T-helper 2 cell treated with Interferon-gamma antibody and Interleukin-4, amounts not matched to agents 100 ng/mL and 5 ng/mL, for 36 hours (primary cell): Measurements from ENCODE around the gene TMEM238. TPM values are rescaled to one million over a fixed set of nuclear protein-coding genes. Genes with fewer than 3 reads are reported as not detected.
"Not testable (repeated sequence)": the region's sequence is repeated elsewhere in the genome, so short reads cannot be mapped to it uniquely, and the experiment has no call there.

Experiments used
- intact Hi-C: fragments of 100-400 bp; cut with micrococcal nuclease; formaldehyde crosslinking; loops from one replicate; pipeline ENCODE4 v1.15.1; 2023
- total RNA-seq: library from RNA; stranded (reverse); gene quantifications from 2 replicates; pipeline ENCODE4 v1.2.3, GENCODE V29; 2022

TMEM238 gene
- total RNA-seq, 1 donor from 2014 or later: 11.7 TPM

GRCh38 chr19:55405638-55406037, 21.5 kb upstream of the TMEM238 start:
- intact Hi-C loops: loop anchor here (5.0 kb wide), 2 partner anchors 103 to 288 kb away; partner anchors contain the start of gene PPP1R12C

GRCh38 chr19:55402509-55402908, 18.4 kb upstream of the TMEM238 start:
- intact Hi-C loops: no loop called here

- intact Hi-C loops: not testable (repeated sequence)
These were observed 17.3 kb upstream of the TMEM238 start for GRCh38 chr19:55401390-55401789.

DNA sequence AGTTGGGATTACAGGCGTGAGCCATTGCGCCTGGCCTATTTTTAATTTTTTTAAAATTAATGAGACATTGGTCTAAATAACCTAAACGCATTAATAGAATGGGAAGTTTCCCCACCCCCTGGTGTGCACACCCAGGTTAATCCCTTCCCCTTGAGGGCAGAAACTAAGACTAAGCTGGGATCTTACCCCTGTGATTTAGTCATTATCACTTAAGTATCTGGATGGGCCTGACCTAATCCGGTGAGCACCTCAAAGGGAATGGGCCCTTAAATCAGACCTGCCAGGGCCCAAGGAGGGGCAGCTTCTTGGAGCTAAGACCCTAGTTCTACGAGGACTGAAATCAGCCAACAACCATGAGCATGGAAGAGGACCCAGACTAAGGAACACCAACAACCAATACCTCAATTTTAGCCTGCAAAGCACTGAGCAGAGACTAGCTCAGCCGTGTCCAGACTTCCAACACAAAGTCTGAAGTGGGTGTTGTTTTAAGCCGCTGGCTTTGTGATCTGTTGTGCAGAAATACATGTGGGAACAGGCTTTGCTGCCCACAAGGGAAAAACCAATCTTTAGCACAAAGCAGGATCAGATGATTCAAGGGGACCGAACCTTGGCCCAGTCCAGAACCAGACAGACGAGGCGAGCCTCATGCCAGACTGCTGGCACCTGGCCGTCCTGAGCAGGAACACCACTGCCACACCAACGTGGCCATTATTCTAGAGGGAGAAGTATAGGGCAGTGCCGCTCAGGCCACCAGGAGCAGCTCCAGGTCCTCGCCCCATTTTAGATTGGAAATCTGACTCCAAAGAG, 16.4 kb upstream of the TMEM238 start:
- intact Hi-C loops: no loop called here

- intact Hi-C loops: no loop called here
These were observed 14.3 kb upstream of the TMEM238 start for GRCh38 chr19:55398200-55398925.

DNA sequence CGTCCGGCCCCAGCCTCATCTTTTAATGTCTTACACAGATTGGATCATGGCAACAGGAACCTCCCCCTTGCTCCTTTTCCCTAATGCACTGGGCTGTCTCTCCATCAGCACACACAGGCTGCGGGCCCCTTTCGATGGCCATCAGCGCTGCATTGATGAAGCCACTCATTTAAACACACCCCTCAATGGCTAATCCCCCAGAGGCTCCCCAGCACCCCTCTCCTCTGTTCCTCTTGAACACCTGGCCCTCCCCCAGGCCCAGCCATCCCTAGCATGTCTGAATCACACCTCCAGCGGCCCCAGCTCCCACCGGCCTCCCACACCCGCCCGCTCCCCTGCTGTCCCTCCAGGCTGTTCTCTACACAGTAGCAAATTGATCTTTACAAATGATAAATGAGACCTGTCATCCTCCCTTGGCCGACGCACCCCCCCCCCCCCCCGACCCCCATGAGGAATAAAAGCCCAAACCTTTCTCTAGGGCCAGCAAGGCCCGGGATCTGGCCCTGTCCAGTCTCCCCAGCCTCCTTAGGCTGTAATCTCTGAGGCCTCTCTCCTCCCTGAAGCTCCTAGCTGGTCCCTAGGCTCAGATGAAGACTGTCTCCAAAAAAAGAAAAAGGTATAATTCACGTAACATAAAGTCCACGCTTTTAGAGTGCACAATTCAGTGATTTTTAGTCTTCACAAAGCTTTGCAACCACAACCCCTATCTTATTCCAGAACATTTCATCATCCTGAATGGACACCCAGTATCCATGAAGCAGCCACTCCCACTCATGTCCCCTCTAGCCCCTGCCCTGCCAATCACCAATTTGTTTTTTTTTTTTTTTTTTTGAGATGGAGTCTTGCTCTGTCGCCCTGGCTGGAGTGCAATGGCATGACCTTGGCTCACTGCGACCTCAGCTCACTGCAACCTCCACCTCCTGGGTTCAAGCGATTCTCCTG, 9.0 kb upstream of the TMEM238 start:
- intact Hi-C loops: no loop called here

DNA sequence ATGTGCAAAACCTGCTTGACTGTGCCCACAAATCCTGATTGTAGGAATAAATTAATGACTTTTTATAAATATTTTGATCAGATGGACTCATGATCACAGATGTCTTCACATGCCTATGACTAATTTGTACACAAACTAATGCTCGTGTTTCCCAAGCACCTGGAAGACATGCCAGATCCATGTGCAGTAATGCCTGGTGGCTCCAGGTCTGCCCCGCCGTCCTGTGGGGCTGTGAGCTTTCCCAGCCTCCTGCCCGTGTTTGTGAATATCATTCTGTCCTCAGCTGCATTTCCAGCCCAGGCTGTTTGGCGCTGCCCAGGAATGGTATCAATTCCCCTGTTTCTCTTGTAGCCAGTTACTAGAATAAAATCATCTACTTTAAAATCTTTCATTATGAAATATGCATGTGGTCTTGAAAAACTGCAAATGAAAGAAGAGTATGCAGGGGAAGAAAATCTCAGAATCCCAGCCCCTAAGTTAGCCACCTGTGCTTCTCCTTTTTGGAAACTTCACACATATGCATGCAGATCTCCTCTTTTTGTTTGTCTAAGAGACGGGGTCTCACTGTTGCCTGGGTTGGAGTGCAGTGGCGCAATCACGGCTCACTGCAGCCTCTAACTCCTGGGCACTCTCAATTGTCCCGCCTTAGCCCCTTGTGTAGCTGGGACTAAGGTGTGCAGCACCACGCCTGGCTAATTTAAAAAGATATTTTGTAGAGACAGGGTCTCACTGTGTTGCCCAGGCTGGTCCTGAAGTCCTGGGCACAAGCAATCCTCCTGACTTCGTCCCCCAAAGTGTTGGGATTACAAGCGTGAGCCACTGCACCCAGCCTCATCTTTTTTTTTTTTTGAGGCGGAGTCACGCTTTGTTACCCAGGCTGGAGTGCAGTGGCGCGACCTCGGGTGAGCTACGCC, 7.9 kb upstream of the TMEM238 start:
- intact Hi-C loops: no loop called here

DNA sequence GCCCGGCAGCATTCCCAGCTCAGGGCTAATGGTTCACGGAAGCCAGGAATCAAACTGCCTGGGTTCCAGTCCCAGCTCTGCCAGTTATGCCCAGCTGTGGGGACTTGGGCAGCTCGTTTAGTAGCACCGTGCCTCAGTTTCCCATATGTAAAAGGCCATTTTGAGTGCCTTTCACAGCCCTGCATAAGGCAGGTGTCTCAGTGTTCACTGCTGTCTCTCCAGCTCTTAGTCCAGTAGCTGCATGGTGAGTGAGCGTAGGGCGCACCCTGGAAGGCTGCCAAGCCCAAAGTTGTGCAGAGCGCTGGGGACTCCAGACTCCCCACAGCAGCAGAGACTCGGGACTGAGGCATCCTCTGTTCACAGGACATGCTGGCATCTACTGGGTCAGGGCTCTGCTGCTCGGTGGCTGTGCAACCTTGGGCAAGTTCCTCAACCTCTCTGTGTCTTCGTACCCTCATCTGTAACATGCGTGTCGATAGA, 7.1 kb upstream of the TMEM238 start:
- intact Hi-C loops: no loop called here

- intact Hi-C loops: no loop called here
These were observed 6.4 kb upstream of the TMEM238 start for GRCh38 chr19:55390461-55390880.

DNA sequence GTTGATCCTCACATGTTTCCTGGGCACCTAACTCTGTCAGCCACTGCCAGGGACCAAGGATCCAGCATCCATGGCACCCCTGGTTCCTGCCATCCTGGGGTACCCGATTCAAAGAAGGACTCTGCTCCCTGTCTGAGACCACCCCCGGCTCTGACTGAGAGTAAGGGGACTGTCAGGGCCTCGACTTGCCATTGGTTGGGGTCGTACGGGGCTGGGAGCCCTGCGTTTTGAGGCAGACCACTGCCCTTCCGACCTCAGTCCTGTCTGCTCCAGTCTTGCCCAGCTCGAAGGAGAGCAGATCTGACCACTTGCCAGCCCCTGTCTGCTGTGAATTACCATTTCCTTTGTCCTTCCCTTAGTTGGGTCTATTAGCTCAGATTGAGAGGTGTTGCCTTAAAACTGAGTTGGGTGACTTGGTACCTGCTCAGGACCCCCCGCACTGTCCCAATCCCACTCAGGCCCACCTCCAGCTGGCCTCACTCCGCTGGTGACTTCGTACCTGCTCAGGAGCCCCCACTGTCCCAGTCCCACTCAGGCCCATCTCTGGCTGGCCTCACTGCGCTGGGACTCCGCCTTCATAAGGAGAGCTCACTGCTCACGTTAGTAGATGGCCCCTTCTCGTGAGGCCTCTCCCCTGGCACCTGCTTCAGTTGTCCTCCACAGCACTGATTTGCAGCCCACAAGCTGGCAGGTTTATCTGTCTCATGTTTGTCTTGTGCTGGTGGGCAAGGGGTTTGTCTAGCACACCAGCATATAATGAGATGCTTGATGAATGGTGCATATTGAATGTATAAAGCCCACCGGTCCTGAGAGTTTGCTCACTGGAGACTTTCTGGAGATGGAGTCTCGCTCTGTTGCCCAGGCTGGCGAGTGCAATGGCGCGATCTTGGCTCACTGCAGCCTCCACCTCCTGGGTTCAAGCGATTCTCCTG, 5.6 kb upstream of the TMEM238 start:
- intact Hi-C loops: loop anchor here (5.0 to 10.0 kb wide), 2 partner anchors 73 to 245 kb away; partner anchors contain the start of genes C19orf85 and ISOC2

GRCh38 chr19:55387736-55388497, 3.8 kb upstream of the TMEM238 start:
- intact Hi-C loops: loop anchor here (5.0 to 10.0 kb wide), 2 partner anchors 74 to 247 kb away; partner anchors contain the start of genes C19orf85 and ISOC2

DNA sequence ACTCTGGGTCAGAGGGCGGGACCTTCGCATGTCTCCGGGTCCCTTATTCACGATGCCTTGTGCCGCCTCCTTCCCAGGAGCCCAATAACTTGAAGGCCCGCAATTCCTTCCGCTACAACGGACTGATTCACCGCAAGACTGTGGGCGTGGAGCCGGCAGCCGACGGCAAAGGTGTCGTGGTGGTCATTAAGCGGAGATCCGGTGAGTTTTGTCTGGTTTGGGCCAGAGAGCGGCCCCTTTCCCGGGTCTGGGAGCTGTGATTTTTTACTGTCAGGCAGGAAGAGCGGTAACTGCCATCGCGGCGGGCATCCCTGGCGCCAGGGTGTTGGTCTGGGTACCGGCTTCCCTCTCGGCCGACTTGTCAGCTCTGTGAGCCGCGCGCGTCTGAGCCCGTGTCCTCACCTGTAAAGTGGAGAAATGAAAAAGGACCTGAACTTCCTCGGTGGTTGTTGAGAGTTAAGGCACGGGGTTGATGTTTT, 2.4 kb upstream of the TMEM238 start:
- intact Hi-C loops: loop anchor here (5.0 to 10.0 kb wide), 2 partner anchors 76 to 248 kb away; partner anchors contain the start of genes C19orf85 and ISOC2

GRCh38 chr19:55385724-55386492, 1.8 kb upstream of the TMEM238 start, which contains the start of gene RPL28:
Gene RPL28, plus strand, starts transcription at chr19:55385932. Its CDS starts 426 bp downstream, at chr19:55386358.
- intact Hi-C loops: loop anchor here (1.0 to 10.0 kb wide), 9 partner anchors 21 to 269 kb away; partner anchors contain the start of genes C19orf85, FIZ1, ISOC2 and KMT5C

DNA sequence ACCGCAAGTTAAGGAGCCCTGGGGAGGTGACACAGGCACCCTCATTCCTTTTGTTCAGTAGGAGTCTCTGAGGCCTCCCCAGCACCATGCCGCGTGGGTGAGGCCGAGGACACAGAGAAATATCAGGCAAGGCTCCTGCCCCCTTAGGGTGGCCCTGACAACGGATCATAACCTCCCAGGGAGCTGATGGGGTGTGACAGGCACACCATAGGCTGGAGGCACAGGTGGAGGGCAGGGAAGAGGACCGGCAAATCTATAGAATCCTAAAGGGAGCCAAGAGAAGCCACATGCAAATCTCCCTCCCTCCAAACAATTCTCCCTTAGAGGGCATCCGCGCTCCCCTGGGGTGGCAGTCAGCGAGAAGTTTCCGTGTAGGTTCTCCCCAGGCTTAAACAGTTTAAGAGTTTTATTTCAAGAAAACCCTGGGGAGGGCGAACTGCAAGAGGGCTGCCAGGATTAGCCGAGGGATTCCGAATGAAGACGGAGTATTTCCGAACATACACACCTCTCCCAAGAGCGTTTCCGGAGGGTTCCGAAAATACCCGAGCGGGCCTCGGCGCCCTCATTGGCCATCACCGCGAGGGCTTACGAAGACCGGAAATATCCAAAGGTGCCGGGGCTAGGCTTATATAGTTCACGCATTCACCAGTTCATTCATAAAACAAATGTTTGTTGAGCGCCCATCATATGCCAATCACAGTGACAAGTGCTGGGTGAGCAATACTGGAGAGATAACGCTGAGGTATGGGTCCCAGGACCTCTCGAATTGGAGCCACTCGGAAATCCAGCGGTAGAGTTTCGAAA, 1.0 kb upstream of the TMEM238 start:
- intact Hi-C loops: loop anchor here (1.0 to 10.0 kb wide), 9 partner anchors 22 to 268 kb away; partner anchors contain the start of genes C19orf85, FIZ1, ISOC2 and KMT5C

DNA sequence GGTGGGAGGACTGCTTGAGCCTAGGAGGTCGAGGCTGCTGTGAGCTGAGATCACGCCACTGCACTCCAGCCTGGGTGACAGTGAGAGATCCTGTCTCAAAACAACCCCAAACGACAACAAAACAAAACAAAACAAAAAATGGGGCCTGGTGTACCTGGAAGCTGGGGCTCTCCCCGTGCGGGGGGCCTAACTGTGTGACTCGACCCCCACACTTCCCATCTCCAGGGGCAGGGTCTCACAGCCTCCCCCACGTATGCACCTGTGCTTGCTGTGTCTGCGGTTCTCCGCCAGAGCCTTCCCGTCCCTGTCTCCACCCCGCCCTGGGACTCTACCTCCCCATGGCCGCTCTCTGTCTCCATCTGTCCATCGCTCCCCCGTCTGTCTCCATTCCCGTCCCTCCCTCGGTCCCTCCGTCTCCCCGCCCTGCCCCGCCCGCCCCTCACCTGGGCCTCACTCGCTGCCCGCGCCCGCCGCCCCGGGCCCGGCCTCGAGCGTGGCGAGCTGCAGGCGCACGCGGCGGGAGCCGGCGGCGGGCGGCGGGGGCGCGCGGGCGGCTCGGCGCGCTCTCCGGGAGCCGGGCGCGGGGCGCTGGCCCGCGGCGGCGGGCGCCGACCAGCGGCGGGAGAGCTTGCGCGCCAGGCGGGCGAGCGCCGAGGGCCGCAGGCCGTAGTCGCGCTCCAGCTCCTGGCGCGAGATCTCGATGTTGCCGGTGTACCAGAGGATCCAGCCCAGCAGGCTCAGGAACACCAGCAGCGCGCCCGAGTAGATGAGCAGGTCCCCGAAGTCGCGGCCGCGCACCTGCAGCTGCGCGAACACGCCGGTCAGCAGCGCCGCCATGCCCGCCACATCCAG, 587 bp downstream of the TMEM238 start:
- intact Hi-C loops: loop anchor here (10.0 kb wide), 1 partner anchor 251 kb away; no protein-coding TSS in a partner anchor
